HEK293 (cell line): ENCODE data around the gene STK4.

Source experiments
- KLF9 ChIP-seq: fragments of 450-650 bp; formaldehyde crosslinking; IDR thresholded peaks from 2 replicates; pipeline ENCODE4 v1.5.1; 2016; ENCODE audit warnings: missing biosample characterization, missing genetic modification characterization, low read depth
- YY1 ChIP-seq: fragments of 450-650 bp; formaldehyde crosslinking; IDR thresholded peaks from 2 replicates; pipeline ENCODE4 v1.5.1; 2018; ENCODE audit warnings: missing biosample characterization, missing genetic modification characterization
- ZEB2 ChIP-seq: fragments of 450-650 bp; formaldehyde crosslinking; IDR thresholded peaks from 2 replicates; pipeline ENCODE4 v1.5.1; 2016; ENCODE audit warnings: missing biosample characterization, missing genetic modification characterization
- ZNF133 ChIP-seq: fragments of 450-650 bp; formaldehyde crosslinking; IDR thresholded peaks from 2 replicates; pipeline ENCODE4 v1.5.1; 2016; ENCODE audit warnings: missing biosample characterization, missing genetic modification characterization
- ZNF24 ChIP-seq: fragments of 450-650 bp; formaldehyde crosslinking; IDR thresholded peaks from 2 replicates; pipeline ENCODE4 v1.5.1; 2016; ENCODE audit warnings: missing biosample characterization, missing genetic modification characterization
- ZNF747 ChIP-seq: fragments of 450-650 bp; formaldehyde crosslinking; IDR thresholded peaks from 2 replicates; pipeline ENCODE4 v1.5.1; 2016; ENCODE audit warnings: missing biosample characterization, missing genetic modification characterization
- TF ChIP-seq, protein P1 (sequence below): fragments of 450-650 bp; formaldehyde crosslinking; IDR thresholded peaks from 2 replicates; pipeline ENCODE4 v1.5.1; 2016; ENCODE audit warnings: missing biosample characterization, missing genetic modification characterization, low read depth
- TF ChIP-seq, protein P2 (sequence below): IDR thresholded peaks from 2 replicates; pipeline ENCODE4 v1.6.1; 2011; ENCODE audit warnings: mild to moderate bottlenecking, low read depth, low read length, borderline replicate concordance
- TF ChIP-seq, protein P3 (sequence below): fragments of 450-650 bp; formaldehyde crosslinking; IDR thresholded peaks from 2 replicates; pipeline ENCODE4 v1.5.1; 2016; ENCODE audit warnings: missing biosample characterization, missing genetic modification characterization
- TF ChIP-seq, protein P4 (sequence below): fragments of 450-650 bp; formaldehyde crosslinking; IDR thresholded peaks from 2 replicates; pipeline ENCODE4 v1.5.1; 2016; ENCODE audit warnings: missing biosample characterization, missing genetic modification characterization
- TF ChIP-seq, protein P5 (sequence below): fragments of 450-650 bp; formaldehyde crosslinking; IDR thresholded peaks from 2 replicates; pipeline ENCODE4 v1.5.1; 2016; ENCODE audit warnings: missing biosample characterization, missing genetic modification characterization

DNA sequence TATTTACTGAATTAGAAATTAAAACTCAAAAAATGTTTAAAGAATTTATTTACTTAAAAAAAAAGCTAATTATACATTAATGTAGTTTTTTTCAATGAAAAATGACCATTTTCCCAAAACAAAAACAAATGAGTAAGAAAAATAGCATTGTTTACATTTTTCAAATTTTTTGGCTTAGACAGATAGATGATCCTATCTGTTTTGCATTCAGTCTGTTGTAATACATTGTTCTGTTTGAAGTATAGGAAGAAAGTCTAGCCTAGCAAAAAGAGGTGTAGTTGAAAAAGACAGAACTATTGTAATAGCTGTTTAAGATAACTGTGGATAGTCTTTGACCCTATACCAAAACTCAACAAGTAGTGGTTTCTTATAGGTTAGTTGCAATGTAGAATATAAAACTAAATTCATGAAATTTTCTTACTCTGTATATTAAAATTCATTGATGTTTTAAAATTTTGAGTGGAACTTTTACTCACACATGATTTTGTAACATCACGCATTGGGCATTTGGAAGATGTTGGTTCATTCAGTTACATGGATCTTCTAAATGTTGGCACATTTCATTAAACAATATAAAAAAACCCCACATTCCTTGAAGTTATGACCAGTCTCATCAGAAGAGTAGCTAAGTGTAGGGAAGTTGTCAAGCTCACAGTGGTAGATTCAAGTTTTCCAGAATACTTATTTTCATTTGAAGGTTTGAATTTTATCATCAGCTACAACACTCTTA lies 72.6 kb downstream of the STK4 start:
- TF ChIP-seq, protein P1, sequence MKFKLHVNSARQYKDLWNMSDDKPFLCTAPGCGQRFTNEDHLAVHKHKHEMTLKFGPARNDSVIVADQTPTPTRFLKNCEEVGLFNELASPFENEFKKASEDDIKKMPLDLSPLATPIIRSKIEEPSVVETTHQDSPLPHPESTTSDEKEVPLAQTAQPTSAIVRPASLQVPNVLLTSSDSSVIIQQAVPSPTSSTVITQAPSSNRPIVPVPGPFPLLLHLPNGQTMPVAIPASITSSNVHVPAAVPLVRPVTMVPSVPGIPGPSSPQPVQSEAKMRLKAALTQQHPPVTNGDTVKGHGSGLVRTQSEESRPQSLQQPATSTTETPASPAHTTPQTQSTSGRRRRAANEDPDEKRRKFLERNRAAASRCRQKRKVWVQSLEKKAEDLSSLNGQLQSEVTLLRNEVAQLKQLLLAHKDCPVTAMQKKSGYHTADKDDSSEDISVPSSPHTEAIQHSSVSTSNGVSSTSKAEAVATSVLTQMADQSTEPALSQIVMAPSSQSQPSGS (tag by site-specific recombination), result no peak
- TF ChIP-seq, protein P2, sequence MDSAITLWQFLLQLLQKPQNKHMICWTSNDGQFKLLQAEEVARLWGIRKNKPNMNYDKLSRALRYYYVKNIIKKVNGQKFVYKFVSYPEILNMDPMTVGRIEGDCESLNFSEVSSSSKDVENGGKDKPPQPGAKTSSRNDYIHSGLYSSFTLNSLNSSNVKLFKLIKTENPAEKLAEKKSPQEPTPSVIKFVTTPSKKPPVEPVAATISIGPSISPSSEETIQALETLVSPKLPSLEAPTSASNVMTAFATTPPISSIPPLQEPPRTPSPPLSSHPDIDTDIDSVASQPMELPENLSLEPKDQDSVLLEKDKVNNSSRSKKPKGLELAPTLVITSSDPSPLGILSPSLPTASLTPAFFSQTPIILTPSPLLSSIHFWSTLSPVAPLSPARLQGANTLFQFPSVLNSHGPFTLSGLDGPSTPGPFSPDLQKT, result no peak
- TF ChIP-seq ZNF133 (tag by site-specific recombination) (no peak), ZNF747 (tag by site-specific recombination) (no peak), KLF9 (no peak), YY1 (no peak), ZNF24 (tag by site-specific recombination) (no peak), ZEB2 (tag by site-specific recombination) (no peak)
- TF ChIP-seq, protein P3, sequence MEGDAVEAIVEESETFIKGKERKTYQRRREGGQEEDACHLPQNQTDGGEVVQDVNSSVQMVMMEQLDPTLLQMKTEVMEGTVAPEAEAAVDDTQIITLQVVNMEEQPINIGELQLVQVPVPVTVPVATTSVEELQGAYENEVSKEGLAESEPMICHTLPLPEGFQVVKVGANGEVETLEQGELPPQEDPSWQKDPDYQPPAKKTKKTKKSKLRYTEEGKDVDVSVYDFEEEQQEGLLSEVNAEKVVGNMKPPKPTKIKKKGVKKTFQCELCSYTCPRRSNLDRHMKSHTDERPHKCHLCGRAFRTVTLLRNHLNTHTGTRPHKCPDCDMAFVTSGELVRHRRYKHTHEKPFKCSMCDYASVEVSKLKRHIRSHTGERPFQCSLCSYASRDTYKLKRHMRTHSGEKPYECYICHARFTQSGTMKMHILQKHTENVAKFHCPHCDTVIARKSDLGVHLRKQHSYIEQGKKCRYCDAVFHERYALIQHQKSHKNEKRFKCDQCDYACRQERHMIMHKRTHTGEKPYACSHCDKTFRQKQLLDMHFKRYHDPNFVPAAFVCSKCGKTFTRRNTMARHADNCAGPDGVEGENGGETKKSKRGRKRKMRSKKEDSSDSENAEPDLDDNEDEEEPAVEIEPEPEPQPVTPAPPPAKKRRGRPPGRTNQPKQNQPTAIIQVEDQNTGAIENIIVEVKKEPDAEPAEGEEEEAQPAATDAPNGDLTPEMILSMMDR (tag by site-specific recombination), result no peak
- TF ChIP-seq, protein P4, sequence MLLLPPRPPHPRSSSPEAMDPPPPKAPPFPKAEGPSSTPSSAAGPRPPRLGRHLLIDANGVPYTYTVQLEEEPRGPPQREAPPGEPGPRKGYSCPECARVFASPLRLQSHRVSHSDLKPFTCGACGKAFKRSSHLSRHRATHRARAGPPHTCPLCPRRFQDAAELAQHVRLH (tag by site-specific recombination), result no peak
- TF ChIP-seq, protein P5, sequence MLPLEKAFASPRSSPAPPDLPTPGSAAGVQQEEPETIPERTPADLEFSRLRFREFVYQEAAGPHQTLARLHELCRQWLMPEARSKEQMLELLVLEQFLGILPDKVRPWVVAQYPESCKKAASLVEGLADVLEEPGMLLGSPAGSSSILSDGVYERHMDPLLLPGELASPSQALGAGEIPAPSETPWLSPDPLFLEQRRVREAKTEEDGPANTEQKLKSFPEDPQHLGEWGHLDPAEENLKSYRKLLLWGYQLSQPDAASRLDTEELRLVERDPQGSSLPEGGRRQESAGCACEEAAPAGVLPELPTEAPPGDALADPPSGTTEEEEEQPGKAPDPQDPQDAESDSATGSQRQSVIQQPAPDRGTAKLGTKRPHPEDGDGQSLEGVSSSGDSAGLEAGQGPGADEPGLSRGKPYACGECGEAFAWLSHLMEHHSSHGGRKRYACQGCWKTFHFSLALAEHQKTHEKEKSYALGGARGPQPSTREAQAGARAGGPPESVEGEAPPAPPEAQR, result no peak
